Liver (tissue), 9 donors: Measurements from ENCODE around the gene NCF4. TPM values are rescaled to one million over a fixed set of nuclear protein-coding genes. Genes with fewer than 3 reads are reported as not detected.

Experiments
- DNase-seq: peaks from one replicate; pipeline ENCODE4 v3.0.0-alpha.2; 2017; ENCODE audit warnings: low spot score
- H3K27ac ChIP-seq, 2 donors: one replicate each; pipeline ENCODE4 v1.7.0; 2013; ENCODE audit warnings: inconsistent platforms in 2 of 2, low read length in 2 of 2, control low read depth in 1 of 2, low read depth in 1 of 2, mild to moderate bottlenecking in 1 of 2
- H3K27me3 ChIP-seq, 4 donors: one replicate each; pipeline versions ENCODE4 v1.6.1 to v1.7.0; 2013; ENCODE audit warnings: low read length in 3 of 4, inconsistent platforms in 1 of 4, mild to moderate bottlenecking in 1 of 4, moderate library complexity in 1 of 4; ENCODE audit not compliant: control insufficient read depth in 4 of 4, insufficient read depth in 4 of 4
- H3K36me3 ChIP-seq, 4 donors: one replicate each; pipeline versions ENCODE4 v1.6.1 to v1.7.0; 2013; ENCODE audit warnings: low read length in 3 of 4, mild to moderate bottlenecking in 3 of 4, low read depth in 1 of 4, moderate library complexity in 1 of 4; ENCODE audit not compliant: control insufficient read depth in 4 of 4, insufficient read depth in 3 of 4
- H3K4me1 ChIP-seq, 4 donors: one replicate each; pipeline versions ENCODE4 v1.6.1 to v1.7.0; 2013; ENCODE audit warnings: low read length in 3 of 4, mild to moderate bottlenecking in 3 of 4, moderate library complexity in 1 of 4; ENCODE audit not compliant: control insufficient read depth in 4 of 4, insufficient read depth in 4 of 4
- H3K4me3 ChIP-seq, 3 donors: one replicate each; pipeline versions ENCODE4 v1.6.1 to v1.7.0; 2013; ENCODE audit warnings: low read length in 3 of 3, control low read depth in 1 of 3, low read depth in 1 of 3, mild to moderate bottlenecking in 1 of 3
- H3K9ac ChIP-seq, 2 donors: one replicate each; pipeline ENCODE4 v1.7.0; 2013; ENCODE audit warnings: low read length in 2 of 2, mild to moderate bottlenecking in 2 of 2, moderate library complexity in 2 of 2, control low read depth in 1 of 2, low read depth in 1 of 2
- H3K9me3 ChIP-seq, 4 donors: one replicate each; pipeline versions ENCODE4 v1.6.1 to v1.7.0; 2013; ENCODE audit warnings: low read length in 3 of 4; ENCODE audit not compliant: control insufficient read depth in 4 of 4
- EGR1 ChIP-seq, 2 donors: IDR thresholded peaks; 2 replicates each; pipeline ENCODE4 v1.6.1; 2016 to 2018; ENCODE audit warnings: antibody characterized with exemption in 2 of 2, low read depth in 2 of 2
- FOXA2 ChIP-seq: IDR thresholded peaks from 2 replicates; pipeline ENCODE4 v1.6.1; 2016; ENCODE audit warnings: antibody characterized with exemption
- GABPA ChIP-seq, 2 donors: IDR thresholded peaks in 1 of 2; conservative IDR thresholded peaks in 1 of 2; 2 replicates each; pipeline ENCODE4 v1.6.1; 2016; ENCODE audit warnings: antibody characterized with exemption in 2 of 2, mild to moderate bottlenecking in 1 of 2, moderate library complexity in 1 of 2
- HNF4A ChIP-seq, 2 donors: conservative IDR thresholded peaks; 2 replicates each; pipeline ENCODE4 v1.6.1; 2016; ENCODE audit warnings: antibody characterized with exemption in 2 of 2, mild to moderate bottlenecking in 2 of 2
- HNF4G ChIP-seq: IDR thresholded peaks from 2 replicates; pipeline ENCODE4 v1.6.1; 2016; ENCODE audit warnings: antibody characterized with exemption
- JUND ChIP-seq, 2 donors: IDR thresholded peaks; 2 replicates each; pipeline ENCODE4 v1.6.1; 2016; ENCODE audit warnings: antibody characterized with exemption in 2 of 2
- NR2F2 ChIP-seq: IDR thresholded peaks from 2 replicates; pipeline ENCODE4 v1.6.1; 2016; ENCODE audit warnings: antibody characterized with exemption
- RAD21 ChIP-seq, 2 donors: IDR thresholded peaks; 2 replicates each; pipeline ENCODE4 v1.6.1; 2016; ENCODE audit warnings: antibody characterized with exemption in 2 of 2, mild to moderate bottlenecking in 2 of 2
- REST ChIP-seq: IDR thresholded peaks from 2 replicates; pipeline ENCODE4 v1.6.1; 2016; ENCODE audit warnings: antibody characterized with exemption, mild to moderate bottlenecking
- RXRA ChIP-seq, 2 donors: IDR thresholded peaks; 2 replicates each; pipeline ENCODE4 v1.6.1; 2017 to 2018; ENCODE audit warnings: antibody characterized with exemption in 2 of 2, mild to moderate bottlenecking in 1 of 2
- SP1 ChIP-seq: IDR thresholded peaks from 2 replicates; pipeline ENCODE4 v1.6.1; 2018; ENCODE audit warnings: antibody characterized with exemption, mild to moderate bottlenecking
- TAF1 ChIP-seq: conservative IDR thresholded peaks from 2 replicates; pipeline ENCODE4 v1.6.1; 2016; ENCODE audit warnings: antibody characterized with exemption, mild to moderate bottlenecking
- YY1 ChIP-seq: IDR thresholded peaks from 2 replicates; pipeline ENCODE4 v1.6.1; 2016; ENCODE audit warnings: antibody characterized with exemption, mild to moderate bottlenecking
- WGBS: extraction: QIAGEN DNeasy Blood & Tissue Kit; methylation state at CpG from one replicate; pipeline ENCODE4 v1.1.7; 2013; 5-methylcytosine and 5-hydroxymethylcytosine counted together
- polyA plus RNA-seq, 2 donors: library from polyadenylated mRNA; stranded (reverse) in 1 of 2; unstranded in 1 of 2; fragments of 200-250 nt in 1 of 2; fragments of >200 nt in 1 of 2; fragmentation: Nextera tagmentation in 1 of 2; extraction: Ambion mirVana in 1 of 2; gene quantifications; one replicate each; pipeline versions ENCODE4 v1.2.1 to v1.2.3, GENCODE V29; 2013 to 2015
- total RNA-seq, 2 donors: library from RNA; depleted of rRNA; stranded (reverse); fragments of >200 nt; gene quantifications; one replicate each; pipeline ENCODE4 v1.2.3, GENCODE V29; 2014
- TF ChIP-seq, protein P1 (sequence below): IDR thresholded peaks from 2 replicates; pipeline ENCODE4 v1.6.1; 2016; ENCODE audit warnings: antibody characterized with exemption
- TF ChIP-seq, protein P2 (sequence below): IDR thresholded peaks from 2 replicates; pipeline ENCODE4 v1.6.1; 2016; ENCODE audit warnings: antibody characterized with exemption
- donor health status: healthy.
- donor health status: healthy.
- donor health status: healthy.
- donor health status: healthy.
- donor health status: healthy.

NCF4 gene
- total and polyA plus RNA-seq, 4 donors: 3.9 to 14.3 (median 5.4) TPM

DNA sequence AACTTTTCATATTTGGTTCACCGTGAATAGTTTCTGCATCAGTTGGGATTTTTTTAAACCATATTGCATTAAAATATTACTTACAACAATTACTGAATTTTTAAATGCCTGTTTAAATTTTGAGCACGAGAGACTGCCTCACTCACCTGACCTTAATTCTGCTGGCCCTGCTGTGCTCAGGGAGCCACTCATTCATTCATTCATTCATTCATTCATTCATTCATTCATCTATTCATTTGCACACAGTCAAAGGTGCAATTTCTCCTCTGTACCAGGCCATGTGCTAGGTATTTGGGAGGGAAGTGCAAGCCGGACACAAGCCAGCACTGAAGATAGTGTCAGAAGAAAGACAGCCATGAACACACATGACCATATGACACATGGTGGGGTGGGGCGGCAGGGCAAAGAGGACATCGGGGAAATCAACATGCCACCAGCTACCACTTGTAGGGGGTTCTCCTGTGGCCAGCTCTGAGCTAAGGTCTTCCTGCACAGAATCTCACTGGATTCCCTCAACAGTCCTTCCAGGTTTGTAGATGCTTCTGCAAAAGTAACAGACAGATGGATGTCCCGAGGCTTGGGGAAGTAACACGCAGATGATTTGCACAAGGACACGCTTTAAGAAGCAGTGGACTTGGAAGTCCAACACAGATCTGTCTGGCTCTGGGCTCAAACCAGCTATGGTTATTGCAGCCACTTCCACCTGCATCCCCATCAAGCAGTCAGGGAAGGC lies 52.1 kb downstream of the NCF4 start:
- Histone ChIP-seq H3K27ac (no peak overlapping the region), H3K27me3 (peaks cover 0 to 4% (median 0%) of the 10 kb centered on the region in 4 donors), H3K9me3 (no peaks in the 10 kb centered on the region), H3K4me3 (no peak overlapping the region), H3K4me1 (no peaks in the 10 kb centered on the region), H3K36me3 (no peaks in the 10 kb centered on the region), H3K9ac (no peak overlapping the region)
- WGBS: 84% methylated on average over 8 of the region's 8 CpGs
- no peak for DNase-seq
- TF ChIP-seq, protein P1, sequence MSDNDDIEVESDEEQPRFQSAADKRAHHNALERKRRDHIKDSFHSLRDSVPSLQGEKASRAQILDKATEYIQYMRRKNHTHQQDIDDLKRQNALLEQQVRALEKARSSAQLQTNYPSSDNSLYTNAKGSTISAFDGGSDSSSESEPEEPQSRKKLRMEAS: no peak
- TF ChIP-seq YY1 (no peak), NR2F2 (no peak), SP1 (no peak), HNF4A (conservative IDR thresholded peaks at IDR 0.05) (no peak), FOXA2 (no peak), TAF1 (no peak), RAD21 (IDR thresholded peaks at IDR 0.05) (no peak), HNF4G (no peak), RXRA (IDR thresholded peaks at IDR 0.05) (no peak)
- TF ChIP-seq, protein P2, sequence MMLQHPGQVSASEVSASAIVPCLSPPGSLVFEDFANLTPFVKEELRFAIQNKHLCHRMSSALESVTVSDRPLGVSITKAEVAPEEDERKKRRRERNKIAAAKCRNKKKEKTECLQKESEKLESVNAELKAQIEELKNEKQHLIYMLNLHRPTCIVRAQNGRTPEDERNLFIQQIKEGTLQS: no peak

- Histone ChIP-seq H3K4me3 (peak within 1 kb of the TSS in 2 of 3 donors; percentile 21 to 37), H3K4me1 (no peaks in the 10 kb centered on the region), H3K27ac (peak within 1 kb of the TSS in 1 of 2 donors; percentile 24), H3K36me3 (no peaks in the 10 kb centered on the region), H3K9me3 (peaks cover 0 to 3% (median 0%) of the 10 kb centered on the region in 4 donors), H3K9ac (peak within 1 kb of the TSS in 1 of 2 donors; percentile 39), H3K27me3 (no peaks in the 10 kb centered on the region)
- 68% methylated on average over 18 of the region's 18 CpGs for WGBS
- no peak for DNase-seq
- TF ChIP-seq EGR1 (IDR thresholded peaks at IDR 0.05; ENCODE audit: low read depth in 2 of 2) (peak in 1 of 2 donors; percentile 18), SP1 (no peak)
These were observed 52.9 kb downstream of the NCF4 start, which contains the start of gene CSF2RB for GRCh38 chr22:36913427-36914389. Gene CSF2RB (plus strand): TSS chr22:36913628. CDS start chr22:36922208, 8,580 bp downstream.

- peak overlapping the region in 1 of 2 donors; percentile 39 for H3K9ac ChIP-seq
- H3K36me3 ChIP-seq: no peaks in the 10 kb centered on the region
- no peak overlapping the region for H3K27ac ChIP-seq
- WGBS: 74% methylated on average over 1 of the region's 1 CpG
- no peak for DNase-seq
- no peak overlapping the region for H3K4me3 ChIP-seq
- TF ChIP-seq RXRA (IDR thresholded peaks at IDR 0.05): no peak
- no peak for TF ChIP-seq GABPA (IDR thresholded peaks at IDR 0.05 in 1 of 2, conservative IDR thresholded peaks at IDR 0.05 in 1 of 2)
- no peak for TF ChIP-seq HNF4G
- TF ChIP-seq REST: no peak
- TF ChIP-seq JUND (IDR thresholded peaks at IDR 0.05): no peak
- TF ChIP-seq NR2F2: no peak
- TF ChIP-seq, protein P2: no peak
- no peak for TF ChIP-seq SP1
- peaks cover 0 to 4% (median 0%) of the 10 kb centered on the region in 4 donors for H3K9me3 ChIP-seq
- H3K27me3 ChIP-seq: no peaks in the 10 kb centered on the region
- H3K4me1 ChIP-seq: no peaks in the 10 kb centered on the region
These were observed 53.6 kb downstream of the NCF4 start for GRCh38 chr22:36914390-36914752.
